ENCODE results near the gene FOXO1. TPM values are rescaled to one million over a fixed set of nuclear protein-coding genes. Genes with fewer than 3 reads are reported as not detected.

FOXO1 gene
- total and polyA plus RNA-seq, 9 of the 15 experiments (the other 6 are each of a cell fraction or from before 2014, with no cell fraction given): 0.04 to 0.73 (median 0.20) TPM

GRCh38 chr13:40553356-40553755 is 113.1 kb downstream of the FOXO1 start (continued):
- no peak for TF ChIP-seq ZNF280A (IDR thresholded peaks at IDR 0.05; ENCODE audit: low read depth, partially characterized antibody)
- no peak for TF ChIP-seq FOXP4 (CRISPR knock-in tag; IDR thresholded peaks at IDR 0.05; ENCODE audit: borderline replicate concordance)

GRCh38 chr13:40552895-40553294 is 113.5 kb downstream of the FOXO1 start:
- ChIA-PET POLR2A (no interaction called here), CTCF (ENCODE audit: low intra/inter-chr PET ratio) (no interaction called here)
- Histone ChIP-seq H3K4me1 (replicated peaks in 1 of 2; ENCODE audit: control insufficient read depth in 2 of 2, insufficient read depth in 2 of 2, low read length in 2 of 2) (no peaks in the 10 kb centered on the region), H3K4me3 (no peak overlapping the region), H3K4me2 (ENCODE audit: insufficient read depth, low read length) (no peak overlapping the region), H3K27ac (ENCODE audit: extremely low read depth, low read depth, low read length) (no peak overlapping the region), H2AFZ (ENCODE audit: low read depth, low read length) (no peak overlapping the region), H3K9me3 (replicated peaks; ENCODE audit: control insufficient read depth, insufficient read depth, low read depth, low read length) (no peaks in the 10 kb centered on the region), H3K27me3 (ENCODE audit: control insufficient read depth in 2 of 2, insufficient read depth in 2 of 2, low read length in 2 of 2) (no peaks in the 10 kb centered on the region; a peak in 1 of 5 replicates), H3K9ac (ENCODE audit: insufficient read depth in 1 of 2, low read depth in 2 of 2, low read length in 2 of 2) (no peak overlapping the region), H3K36me3 (ENCODE audit: control insufficient read depth, insufficient read depth, low read length) (no peaks in the 10 kb centered on the region), H3K9me1 (ENCODE audit: control insufficient read depth, insufficient read depth, low read length) (no peaks in the 10 kb centered on the region), H3K79me2 (ENCODE audit: control insufficient read depth, insufficient read depth, low read length) (no peaks in the 10 kb centered on the region), H4K20me1 (replicated peaks; ENCODE audit: control insufficient read depth, insufficient read depth, low read length) (no peaks in the 10 kb centered on the region)
- no TSS peak for BruUV-seq (replicated peaks)
- ATAC-seq (no peak), FAIRE-seq (no peak), DNase-seq (ENCODE audit: extremely low read depth in 1 of 4, low spot score in 3 of 4) (no peak)
- 0% methylated on average over 6 of the region's 6 CpGs for WGBS (ENCODE audit: insufficient coverage, low coverage, missing lambda C conversion rate)
- intact Hi-C loops (cut with micrococcal nuclease) (no loop called here), in situ Hi-C loops (cut with MboI) (no loop called here)
- TF ChIP-seq C11orf30 (IDR thresholded peaks at IDR 0.05; ENCODE audit: low read depth): no peak
- TF ChIP-seq EGR1 (conservative IDR thresholded peaks at IDR 0.05): no peak
- no peak for TF ChIP-seq TBP (optimal IDR thresholded peaks at IDR 0.05; ENCODE audit: low read depth, low read length)
- TF ChIP-seq NR0B1 (IDR thresholded peaks at IDR 0.05; ENCODE audit: partially characterized antibody): no peak
- TF ChIP-seq MXD1 (CRISPR knock-in tag; IDR thresholded peaks at IDR 0.05; ENCODE audit: borderline replicate concordance, poor library complexity, severe bottlenecking): no peak
- TF ChIP-seq ATF1 (CRISPR knock-in tag; IDR thresholded peaks at IDR 0.05): no peak
- TF ChIP-seq ATF1 (tag; IDR thresholded peaks at IDR 0.05): no peak
- TF ChIP-seq NR2F6 (CRISPR knock-in tag; IDR thresholded peaks at IDR 0.05): no peak
- no peak for TF ChIP-seq RHOXF2B (CRISPR knock-in tag; conservative IDR thresholded peaks at IDR 0.05)
- no peak for TF ChIP-seq ZNF277 (CRISPR knock-in tag; IDR thresholded peaks at IDR 0.05; ENCODE audit: borderline replicate concordance)
- TF ChIP-seq NCOR1 (IDR thresholded peaks at IDR 0.05): no peak
